NCI-H1092 treated with DMSO at 0.1 percent for 48 hours (cell line): ENCODE results near the gene SULT1A2.
"Not testable (repeated sequence)": the region's sequence is repeated elsewhere in the genome, so short reads cannot be mapped to it uniquely, and the experiment has no call there.

Source experiments
- DNase-seq: peaks from one replicate; lab custom pipeline; 2025; lab: John Stamatoyannopoulos, UW

The SULT1A2 gene

DNA sequence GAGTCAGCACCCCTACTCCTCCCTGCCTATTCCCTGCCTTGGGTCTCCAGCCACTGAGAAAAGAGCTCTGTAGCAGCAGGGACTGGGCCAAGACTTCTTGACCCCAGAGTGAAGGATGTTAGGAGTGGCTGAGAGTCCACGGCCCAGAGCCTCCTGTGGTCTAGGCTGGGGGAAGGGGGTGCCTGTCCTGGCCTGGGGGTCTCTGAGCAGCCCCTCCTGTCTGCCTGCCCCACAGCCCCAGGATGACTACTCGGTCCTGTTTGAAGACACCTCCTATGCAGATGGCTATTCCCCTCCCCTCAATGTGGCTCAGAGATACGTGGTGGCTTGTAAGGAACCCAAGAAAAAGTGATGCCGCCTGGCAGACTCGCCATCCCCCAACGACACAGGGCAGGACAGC is 5.5 kb downstream of the SULT1A2 start:
- DNase-seq, result no peak

DNA sequence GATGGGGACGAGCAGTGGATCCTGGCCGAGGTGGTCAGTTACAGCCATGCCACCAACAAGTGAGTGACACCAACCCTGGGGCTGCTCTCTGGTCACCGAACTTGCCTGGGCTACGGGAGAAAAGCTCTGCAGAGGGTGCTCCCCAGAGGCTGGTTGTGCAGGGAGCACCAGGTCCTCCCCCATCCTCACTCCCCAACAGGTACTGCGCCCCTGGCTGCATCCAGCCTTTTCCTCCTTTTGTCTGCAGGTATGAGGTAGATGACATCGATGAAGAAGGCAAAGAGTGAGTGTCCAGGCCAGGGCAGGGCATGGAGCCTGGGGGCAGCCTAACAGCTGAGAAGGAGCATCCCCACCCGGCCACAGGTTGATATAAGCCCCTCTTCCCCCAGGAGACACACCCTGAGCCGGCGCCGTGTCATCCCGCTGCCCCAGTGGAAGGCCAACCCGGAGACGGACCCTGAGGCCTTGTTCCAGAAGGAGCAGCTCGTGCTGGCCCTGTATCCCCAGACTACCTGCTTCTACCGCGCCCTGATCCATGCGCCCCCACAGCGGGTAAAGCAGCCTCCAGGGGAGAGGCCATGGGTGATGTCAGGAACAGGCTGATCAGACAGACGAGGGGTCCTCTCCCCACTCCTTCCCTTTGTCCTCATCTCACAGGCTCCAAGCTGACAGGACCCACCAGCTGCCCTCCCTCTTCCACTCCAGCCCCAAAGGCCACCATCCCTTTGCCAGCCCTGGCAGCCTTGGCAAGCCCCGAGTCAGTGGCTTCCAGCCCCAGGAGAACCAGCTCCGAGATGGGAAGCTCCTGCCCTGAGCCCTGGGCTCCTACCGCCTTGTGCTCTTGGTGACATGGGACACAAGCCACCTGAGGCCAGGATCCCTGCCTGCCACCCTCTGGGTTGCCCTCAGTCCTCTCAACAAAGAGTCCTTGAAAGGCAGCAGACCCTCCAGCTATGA is 6.2 kb downstream of the SULT1A2 start:
- no peak for DNase-seq

DNA sequence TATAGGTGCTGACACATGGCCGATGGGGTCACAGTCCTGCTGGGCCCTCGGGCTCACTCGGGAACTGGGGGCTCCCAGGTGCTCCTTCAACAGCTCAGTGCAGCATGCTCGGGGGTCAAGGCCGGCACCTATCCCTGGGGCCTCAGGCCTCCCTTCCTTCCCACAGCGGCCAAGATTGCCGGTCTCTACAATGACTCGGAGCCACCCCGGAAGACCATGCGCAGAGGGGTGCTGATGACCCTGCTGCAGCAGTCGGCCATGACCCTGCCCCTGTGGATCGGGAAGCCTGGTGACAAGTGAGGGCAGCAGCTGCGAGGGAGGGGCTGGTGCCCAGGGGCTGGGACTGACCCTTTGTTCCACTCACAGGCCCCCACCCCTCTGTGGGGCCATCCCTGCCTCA is 6.9 kb downstream of the SULT1A2 start:
- no peak for DNase-seq

DNA sequence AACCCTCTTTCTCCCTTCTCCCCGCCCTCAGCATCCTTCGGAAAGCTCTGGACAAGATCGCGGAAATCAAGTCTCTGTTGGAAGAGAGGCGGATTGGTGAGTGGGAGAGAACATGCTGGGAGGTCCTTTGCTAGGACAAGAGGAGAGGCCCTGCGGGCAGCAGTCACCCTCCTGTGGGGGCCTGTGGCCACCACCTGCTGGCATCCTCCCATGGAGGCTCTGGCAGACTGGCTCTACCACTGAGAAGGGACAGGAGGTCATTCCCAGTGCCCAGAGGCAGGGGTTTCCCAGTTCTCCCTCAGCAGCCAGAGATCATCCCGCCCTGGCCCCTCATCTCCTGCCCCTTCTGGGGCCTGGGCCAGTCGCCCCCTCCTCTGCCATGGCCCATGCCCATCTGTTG is 7.8 kb downstream of the SULT1A2 start:
- no peak for DNase-seq

DNA sequence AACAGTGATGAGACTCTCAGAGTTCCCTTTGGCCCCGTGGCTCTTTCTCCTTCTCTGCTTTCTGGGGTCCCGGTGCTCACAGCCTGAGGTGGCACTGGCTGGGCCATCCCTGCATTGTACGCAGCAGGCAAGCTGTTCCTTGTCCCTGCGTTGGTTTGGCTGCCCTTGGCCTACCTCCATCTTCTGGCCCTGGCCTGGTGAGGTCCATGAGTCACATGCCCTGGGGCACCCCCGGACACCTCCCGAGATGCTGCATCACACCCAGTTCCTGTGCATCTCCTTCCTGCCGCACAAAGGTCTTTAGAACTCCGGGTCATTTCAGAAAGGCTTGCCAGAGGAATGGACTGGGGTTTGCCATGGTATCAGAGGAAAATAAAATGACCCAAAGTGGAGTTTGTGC is 9.5 kb downstream of the SULT1A2 start:
- DNase-seq, result no peak

DNA sequence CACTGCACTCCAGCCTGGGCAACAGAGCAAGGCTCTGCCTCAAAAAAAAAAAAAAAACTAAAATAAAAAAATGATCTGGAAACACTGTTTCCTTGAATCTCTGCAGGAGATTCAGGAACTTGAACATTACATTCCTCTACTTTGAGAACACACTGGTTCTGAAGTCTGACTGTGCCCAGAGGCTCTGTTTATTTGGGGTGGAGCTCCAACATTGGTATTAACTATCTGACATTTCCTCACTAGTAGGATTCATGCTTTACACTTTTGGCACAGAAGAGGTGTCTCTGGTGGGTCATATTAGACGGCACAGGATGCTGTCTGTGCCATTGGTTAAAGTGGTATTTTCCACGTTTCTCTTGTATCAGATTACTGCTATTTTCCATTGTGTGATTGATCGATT is 10.4 kb downstream of the SULT1A2 start:
- DNase-seq, result no peak

DNA sequence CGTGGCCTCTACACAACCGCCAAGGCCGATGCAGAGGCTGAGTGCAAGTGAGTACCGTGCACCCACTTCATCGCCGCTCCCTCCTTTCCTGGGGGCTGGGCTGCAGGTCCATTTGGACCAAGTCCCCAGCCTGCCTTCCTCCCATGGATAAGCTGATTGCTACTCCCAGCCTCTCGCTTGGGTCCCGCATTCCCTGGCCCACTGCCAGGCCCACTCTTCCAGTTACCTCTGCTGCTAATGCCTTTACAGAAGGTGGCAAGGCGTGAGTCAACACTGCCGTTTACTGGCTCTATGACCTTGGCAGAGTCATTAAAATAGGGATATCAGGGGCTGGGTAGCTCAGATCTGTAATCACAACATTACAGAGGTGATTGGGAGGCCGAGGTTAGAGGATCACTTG is 11.2 kb downstream of the SULT1A2 start:
- DNase-seq, result no peak

DNA sequence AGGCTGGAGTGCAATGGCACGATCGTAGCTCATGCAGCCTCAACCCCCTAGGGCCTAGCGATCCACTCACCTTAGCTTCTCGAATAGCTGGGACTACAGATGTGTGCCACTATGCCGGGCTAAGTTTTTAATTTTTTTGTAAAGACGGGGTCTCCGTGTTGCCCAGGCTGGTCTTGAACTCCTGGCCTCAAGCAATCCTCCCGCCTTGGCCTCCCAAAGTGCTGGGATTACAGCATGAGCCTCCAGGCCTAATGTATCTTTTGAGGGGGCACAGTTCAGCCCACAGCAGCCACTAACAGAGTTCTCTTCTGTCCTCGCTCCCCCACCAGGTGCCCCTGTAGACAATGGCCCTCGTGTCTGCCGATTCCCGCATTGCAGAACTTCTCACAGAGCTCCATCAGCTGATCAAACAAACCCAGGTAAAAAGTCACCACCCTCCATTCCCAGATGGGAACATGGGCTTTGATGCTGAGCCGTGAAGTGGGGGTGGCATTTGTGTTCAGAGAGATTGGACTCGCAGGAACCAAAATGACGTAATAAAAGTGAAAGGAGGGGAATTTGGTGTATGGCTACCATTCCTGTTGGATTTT is 16.0 kb downstream of the SULT1A2 start:
- DNase-seq, result no peak

DNA sequence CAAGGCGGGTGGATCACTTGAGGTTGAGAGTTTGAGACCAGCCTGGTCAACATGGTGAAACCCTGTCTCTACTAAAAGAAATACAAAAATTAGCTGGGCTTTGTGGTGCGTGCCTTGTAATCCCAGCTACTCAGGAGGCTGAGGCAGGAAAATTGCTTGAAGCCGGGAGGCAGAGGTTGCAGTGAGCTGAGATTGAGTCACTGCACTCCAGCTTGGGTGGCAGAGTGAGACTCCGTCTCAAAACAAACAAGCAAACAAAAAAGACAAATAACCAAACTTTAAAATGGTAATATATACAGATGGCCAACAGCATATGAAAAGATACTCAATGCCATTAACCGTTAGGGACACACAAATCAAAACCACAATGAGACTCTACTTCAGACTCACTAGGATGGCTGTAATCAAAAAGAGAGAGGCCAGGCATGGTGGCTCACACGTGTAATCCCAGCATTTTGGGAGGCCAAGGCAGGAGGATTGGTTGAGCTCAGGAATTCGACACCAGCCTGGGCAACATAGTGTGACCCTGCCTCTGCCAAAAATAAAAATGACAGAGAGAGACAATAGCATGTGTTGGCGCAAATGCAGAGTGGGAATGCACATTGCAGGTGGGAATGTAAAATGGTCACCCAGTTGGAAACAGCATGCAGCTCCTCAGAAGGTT is 21.3 kb downstream of the SULT1A2 start:
- DNase-seq, result no peak

DNA sequence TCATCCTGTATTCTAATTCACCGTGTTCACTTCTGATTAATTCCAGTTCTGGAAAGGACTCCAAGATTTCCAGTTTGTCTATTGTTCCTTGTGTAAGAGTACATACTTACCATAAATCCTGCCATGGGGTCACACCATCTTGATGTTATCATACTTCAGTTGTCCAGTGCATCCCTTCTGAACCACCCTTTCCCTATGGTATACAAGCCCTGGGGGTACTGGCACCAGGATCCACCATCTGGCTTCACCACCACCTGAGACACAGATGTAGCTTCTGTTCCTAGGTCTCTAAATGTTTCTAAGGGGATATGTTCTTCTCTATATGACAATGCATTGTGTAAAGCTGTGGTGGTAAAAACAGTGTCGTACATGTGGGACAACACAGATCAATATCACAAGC is 21.9 kb downstream of the SULT1A2 start:
- DNase-seq, result no peak

DNA sequence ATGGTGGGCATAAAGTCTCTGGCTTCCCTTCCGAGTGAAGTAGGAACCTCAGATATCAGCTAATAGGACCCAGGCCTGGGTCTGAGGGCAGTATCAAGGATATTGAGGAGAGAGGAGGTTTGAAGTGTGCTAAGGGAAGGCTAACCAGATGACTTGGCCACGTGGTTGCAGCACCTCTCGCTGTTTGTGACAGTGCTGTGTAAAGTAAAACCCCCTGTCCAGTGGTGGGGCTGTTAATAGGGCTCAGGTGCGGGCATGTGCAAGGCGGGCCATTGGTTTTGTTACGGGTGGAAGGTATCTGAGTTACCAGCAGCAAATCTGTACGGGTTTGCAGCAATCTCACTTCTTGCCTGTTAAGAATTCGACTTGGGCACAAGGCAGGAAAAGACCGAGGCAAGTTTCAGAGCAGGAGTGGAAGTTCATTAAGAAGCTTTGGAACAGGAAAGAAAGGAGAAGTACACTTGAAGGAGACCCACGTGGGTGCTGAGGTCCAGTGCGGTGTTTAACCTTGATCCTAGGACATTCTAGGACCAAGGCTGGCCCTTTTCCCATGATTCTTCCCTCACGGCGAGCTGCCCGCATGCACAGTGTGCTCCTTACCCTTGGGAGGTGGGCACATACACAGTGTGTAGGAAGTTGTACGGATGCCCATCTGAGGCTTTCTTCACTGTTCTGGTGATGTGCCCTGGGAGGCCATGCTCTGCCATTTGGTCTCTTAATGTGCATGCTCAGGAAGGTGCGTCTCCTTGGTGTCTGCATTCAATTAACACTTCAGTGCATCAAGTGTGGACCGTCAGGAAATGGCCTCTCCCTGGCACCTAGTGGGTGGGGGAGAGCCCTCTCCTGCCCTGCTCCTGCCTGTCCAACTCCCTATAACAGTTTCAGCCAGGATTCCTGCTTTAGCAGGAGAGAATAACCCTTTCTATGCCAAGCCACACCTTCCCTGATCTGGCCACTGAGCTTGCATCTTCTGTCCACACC is 22.8 kb downstream of the SULT1A2 start:
- DNase-seq, result no peak

DNA sequence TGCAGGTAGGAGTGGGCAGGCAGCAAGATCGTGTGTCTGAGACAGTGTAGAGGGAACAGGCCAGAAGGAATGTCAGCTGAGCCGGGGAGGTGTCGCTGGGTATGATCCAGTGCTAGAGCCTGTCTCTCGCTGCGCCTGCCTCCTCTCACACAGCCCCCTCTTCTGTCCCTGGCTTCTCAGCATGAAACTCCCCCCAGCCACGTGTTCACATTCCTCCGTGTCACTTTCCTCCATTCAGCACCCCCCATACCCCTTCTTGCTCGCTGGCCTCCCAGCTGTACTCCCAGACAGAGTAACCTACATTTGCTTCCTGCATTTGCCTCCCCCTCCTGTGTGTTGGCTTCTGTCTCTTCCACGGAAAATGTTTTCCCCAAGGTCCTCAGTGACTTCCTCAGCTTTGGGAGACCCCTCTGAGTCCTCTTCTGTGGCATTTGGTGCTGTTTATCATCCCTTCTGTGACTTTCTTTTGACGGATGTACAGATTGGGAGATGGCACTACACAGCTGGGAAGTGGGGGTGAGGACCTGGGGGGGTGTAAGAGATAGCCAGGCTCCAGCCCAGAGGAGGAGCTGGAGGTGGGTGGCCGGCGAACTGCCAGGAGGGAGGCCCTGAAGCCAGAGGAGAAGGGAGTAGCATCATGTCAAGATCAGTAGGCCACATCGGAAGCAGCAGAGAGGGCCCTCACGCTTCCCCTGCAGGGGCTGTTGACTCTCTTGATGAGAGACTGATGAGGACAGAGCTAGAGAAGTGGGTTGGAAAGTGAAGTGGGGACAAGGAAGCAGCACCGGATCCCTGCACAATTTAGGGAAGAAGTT is 23.9 kb downstream of the SULT1A2 start:
- DNase-seq, result no peak

DNA sequence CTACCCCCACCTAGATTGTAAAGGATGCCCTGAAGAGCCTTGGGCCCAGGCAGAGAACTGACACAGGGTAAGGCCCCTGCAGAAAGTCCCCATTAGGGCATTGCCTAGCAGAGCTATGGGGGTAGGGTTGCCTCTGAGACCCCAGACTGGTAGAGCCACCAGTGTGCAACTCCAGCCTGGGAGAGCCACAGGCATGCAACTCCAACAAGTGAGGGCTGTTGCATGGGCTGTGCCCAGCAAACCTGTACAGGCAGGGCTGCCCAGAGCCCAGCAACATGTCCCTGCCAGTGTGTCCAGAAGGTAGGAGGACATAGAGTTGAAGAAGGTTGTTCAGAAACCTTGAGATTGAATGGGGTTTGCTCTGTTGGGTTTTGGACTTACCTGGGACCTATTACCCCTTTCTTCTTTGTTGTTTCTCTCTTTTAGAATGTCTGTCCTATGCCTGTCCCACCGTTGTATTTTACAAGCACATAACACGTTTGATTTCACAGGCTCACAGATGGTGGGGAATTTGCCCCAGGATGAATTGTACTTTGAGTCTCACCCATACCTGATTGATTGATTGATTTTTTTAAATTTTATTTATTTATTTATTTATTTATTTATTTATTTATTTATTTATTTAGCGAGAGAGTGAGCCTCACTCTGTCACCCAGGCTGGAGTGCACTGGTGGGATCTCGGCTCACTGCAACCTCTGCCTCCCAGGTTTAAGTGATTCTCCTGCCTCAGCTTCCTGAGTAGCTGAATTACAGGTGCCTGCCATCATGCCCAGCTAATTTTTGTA is 26.7 kb downstream of the SULT1A2 start:
- DNase-seq, result no peak

DNA sequence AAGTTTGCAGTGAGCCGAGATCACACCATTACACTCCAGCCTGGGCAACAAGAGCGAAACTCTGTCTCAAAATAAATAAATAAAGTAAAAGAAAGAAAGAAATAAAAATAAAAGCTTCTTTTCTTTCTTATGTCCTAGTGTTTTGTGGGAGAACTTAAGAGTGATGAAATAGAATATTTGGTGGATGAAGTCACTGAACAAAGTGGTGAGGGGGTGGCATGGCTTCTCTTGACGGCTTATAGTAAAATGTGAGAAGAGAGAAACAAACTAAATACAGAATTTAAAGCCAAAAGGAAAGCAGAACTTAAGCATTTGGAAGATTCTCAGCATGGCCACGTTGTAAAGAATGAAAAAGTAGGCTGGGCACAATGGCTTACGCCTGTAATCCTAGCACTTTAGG is 27.8 kb downstream of the SULT1A2 start:
- no peak for DNase-seq

DNA sequence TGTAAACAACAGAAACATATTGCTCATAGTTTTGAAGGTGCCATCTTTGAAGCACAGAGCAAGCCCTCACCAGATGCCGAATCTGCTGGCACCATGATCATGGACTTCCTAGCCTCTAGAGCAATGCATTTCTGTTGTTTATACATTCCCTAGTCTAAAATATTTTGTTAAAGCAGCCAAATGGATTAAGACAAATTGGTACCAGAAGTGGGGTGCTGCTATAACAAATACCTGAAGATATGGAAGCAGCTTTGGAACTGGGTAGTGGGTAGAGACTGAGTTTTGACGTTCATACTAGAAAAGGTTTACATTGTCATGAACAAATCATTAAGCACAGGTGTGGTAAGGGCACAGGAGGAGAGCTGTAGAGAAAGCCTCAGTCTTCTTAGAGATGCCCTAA is 29.6 kb downstream of the SULT1A2 start:
- no peak for DNase-seq

DNA sequence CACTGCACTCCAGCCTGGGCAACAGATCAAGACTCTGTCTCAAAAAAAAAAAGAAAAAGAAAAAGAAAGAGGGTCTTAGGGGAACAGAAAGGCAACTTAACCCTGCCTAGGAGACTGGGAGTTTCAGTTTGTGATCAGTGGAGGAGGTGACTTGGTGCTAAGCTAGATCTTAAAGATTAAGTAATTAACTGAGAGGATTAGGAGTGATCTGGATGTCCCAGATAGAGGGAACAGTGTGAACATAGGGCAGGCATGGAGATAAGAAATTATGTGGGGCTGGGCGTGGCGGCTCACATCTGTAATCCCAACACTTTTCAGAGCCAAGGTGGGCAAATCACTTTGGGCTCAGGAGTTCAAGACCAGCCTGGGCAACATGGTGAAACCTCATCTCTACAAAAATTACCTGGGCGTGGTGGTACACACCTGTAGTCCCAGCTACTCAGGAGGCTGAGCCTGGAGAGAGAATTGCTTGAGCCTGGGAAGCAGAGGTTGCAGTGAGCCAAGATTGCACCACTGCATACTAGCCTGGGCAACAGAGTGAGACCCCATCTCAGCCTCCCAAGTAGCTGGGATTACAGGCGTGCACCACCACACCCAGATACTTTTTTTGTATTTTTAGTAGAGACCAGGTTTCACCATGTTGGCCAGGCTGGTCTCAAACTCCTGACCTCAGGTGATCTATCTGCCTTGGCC is 30.5 kb downstream of the SULT1A2 start:
- DNase-seq, result not testable (repeated sequence)

DNA sequence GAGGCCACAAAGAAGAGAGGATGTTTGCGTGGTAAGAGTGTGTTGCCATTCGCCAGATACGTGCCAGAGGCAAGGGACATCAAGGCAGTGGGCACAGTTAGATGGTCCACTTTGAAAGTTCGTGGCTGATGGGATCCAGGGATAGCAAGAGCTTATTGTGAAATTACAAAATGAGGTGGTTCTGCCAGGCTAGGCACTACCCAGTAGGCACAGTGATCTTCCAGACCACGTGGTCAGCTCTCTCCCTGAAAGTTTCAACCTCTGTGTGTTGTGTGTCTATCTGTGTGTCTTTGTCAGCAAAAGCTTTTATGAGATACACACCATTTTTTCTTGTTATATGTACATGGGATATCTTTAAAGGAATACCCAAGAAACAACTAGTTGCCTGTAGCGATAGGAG is 33.6 kb downstream of the SULT1A2 start:
- no peak for DNase-seq

DNA sequence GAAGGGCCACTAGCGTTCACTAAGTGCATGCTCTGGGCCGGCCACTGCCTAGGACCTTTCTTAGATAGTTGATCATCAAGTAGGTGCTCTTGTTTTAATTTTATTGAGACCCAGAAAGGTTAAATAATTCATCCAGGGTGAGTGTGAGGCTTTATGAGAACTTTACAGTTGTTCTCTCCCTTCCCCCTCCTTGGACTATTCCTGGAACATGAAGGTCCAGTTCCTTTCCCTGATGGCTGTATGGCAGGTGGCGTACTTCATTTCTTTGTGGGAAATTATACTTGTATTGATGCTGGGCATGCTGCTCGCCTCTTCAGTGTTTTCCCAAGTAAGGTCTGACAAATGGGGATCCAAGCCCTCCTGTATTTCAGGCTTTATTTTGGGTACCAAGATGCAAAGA is 34.7 kb downstream of the SULT1A2 start:
- no peak for DNase-seq

DNA sequence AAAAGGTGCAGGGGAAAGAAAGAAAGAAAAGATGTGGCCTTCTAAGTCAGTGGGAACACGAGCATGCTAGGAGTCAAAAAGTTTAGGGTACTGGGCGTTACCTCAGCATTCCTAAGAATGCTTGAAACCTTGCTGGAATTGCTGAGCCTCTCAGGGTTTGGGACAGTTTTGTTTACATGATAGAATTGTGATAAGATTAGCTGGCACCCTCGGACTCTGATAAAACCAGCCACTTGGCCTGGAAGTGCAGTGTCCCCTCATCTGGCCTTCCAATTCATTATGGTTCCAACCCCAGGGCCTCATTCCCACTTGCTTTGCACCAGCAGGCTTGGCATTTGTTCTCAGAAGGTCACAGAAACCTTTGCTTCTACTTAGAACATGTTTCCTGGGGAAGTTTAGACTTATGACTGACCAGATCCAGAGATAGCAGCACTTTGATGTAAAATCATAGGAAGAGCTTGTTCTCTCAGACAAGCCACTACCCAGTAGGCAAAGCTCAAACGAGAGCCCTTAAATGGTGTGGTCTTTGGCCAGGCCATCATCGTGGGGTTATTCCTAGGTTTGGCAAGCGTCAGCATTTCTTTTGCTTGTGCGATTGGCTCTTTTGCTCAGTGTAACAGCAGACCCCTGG is 35.2 kb downstream of the SULT1A2 start:
- DNase-seq, result no peak
